Renal pelvis (tissue), 4 donors: Measurements from ENCODE around the gene DNAL1. TPM values are rescaled to one million over a fixed set of nuclear protein-coding genes. Genes with fewer than 3 reads are reported as not detected.
"Not testable (repeated sequence)": the region's sequence is repeated elsewhere in the genome, so short reads cannot be mapped to it uniquely, and the experiment has no call there.

Source experiments
- DNase-seq: peaks from one replicate; pipeline ENCODE4 v3.0.0-alpha.2; 2013
- polyA plus RNA-seq, 3 donors: library from polyadenylated mRNA; unstranded; fragments of 120-200 nt; gene quantifications; one replicate each; pipeline ENCODE4 v1.2.1, GENCODE V29; 2013; ENCODE audit not compliant: insufficient read length in 3 of 3

Gene DNAL1
- polyA plus RNA-seq, 3 donors = 16.5 to 22.5 (median 21.8) TPM

GRCh38 chr14:73634011-73634833 lies 10.6 kb upstream of the DNAL1 start:
- no peak for DNase-seq

- DNase-seq = not testable (repeated sequence)
These were observed 8.4 kb upstream of the DNAL1 start for GRCh38 chr14:73636355-73636754.

GRCh38 chr14:73637830-73638229 lies 7.0 kb upstream of the DNAL1 start:
- no peak for DNase-seq

GRCh38 chr14:73640796-73641365 lies 3.9 kb upstream of the DNAL1 start:
- no peak for DNase-seq

GRCh38 chr14:73645248-73645610 lies 443 bp downstream of the DNAL1 start:
- no peak for DNase-seq

- DNase-seq = no peak
These were observed 6.2 kb downstream of the DNAL1 start for GRCh38 chr14:73651005-73651404.

- DNase-seq = no peak
These were observed 11.1 kb downstream of the DNAL1 start for GRCh38 chr14:73655851-73656250.

- not testable (repeated sequence) for DNase-seq
These were observed 14.4 kb downstream of the DNAL1 start for GRCh38 chr14:73659202-73659601.

GRCh38 chr14:73660511-73660910 lies 15.7 kb downstream of the DNAL1 start:
- DNase-seq = no peak

GRCh38 chr14:73661872-73662271 lies 17.1 kb downstream of the DNAL1 start:
- no peak for DNase-seq

GRCh38 chr14:73662487-73662943 lies 17.7 kb downstream of the DNAL1 start:
- no peak for DNase-seq

- DNase-seq = no peak
These were observed 18.9 kb downstream of the DNAL1 start for GRCh38 chr14:73663548-73664212.

- no peak for DNase-seq
These were observed 20.3 kb downstream of the DNAL1 start for GRCh38 chr14:73665130-73665529.

- no peak for DNase-seq
These were observed 21.8 kb downstream of the DNAL1 start for GRCh38 chr14:73666583-73666982.

- no peak for DNase-seq
These were observed 23.1 kb downstream of the DNAL1 start for GRCh38 chr14:73667854-73668253.

- DNase-seq = no peak
These were observed 30.2 kb downstream of the DNAL1 start for GRCh38 chr14:73674986-73675385.

GRCh38 chr14:73678698-73679097 lies 33.9 kb downstream of the DNAL1 start:
- no peak for DNase-seq

GRCh38 chr14:73680821-73681220 lies 36.0 kb downstream of the DNAL1 start:
- no peak for DNase-seq

- DNase-seq = no peak
These were observed 39.8 kb downstream of the DNAL1 start for GRCh38 chr14:73684627-73685026.

GRCh38 chr14:73685328-73685727 lies 40.5 kb downstream of the DNAL1 start:
- no peak for DNase-seq

- no peak for DNase-seq
These were observed 42.1 kb downstream of the DNAL1 start for GRCh38 chr14:73686901-73687300.

GRCh38 chr14:73694083-73694482 lies 49.3 kb downstream of the DNAL1 start:
- no peak for DNase-seq

GRCh38 chr14:73695082-73695481 lies 50.3 kb downstream of the DNAL1 start:
- DNase-seq = no peak
